ENCODE results near the gene RNF145. TPM values are rescaled to one million over a fixed set of nuclear protein-coding genes. Genes with fewer than 3 reads are reported as not detected.

RNF145 gene
- polyA plus RNA-seq, 3 donors = 9.1 to 23.6 (median 11.5) TPM

DNA sequence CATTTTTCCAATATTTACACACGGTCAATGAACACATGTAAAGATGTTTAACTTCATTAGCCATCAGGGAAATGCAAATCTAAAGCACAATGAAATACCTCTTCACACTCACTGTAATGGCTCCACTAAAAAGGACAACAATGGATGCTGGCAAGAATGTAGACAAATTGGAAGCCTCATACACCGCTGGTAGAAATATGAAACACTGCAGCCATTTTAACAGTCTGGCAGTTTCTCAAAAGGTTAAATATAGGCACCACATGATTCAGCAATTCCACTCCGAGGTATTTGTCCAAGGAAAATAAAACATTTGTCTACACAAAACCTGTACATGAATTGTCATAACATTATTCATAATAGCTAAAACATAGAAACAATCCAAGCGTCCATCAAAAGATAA is 20.0 kb downstream of the RNF145 start:
- H3K9ac ChIP-seq (ENCODE audit: insufficient read depth, low read length, poor library complexity, severe bottlenecking) = no peak overlapping the region
- peaks cover 49% of the 10 kb centered on the region for H3K79me2 ChIP-seq (ENCODE audit: insufficient read depth, low read length)
- intact Hi-C loops (cut with micrococcal nuclease) = no loop called here
- H3K27ac ChIP-seq (ENCODE audit: low read depth in 1 of 2, low read length in 2 of 2) = no peak overlapping the region
- no peaks in the 10 kb centered on the region for H3K27me3 ChIP-seq (ENCODE audit: control insufficient read depth in 2 of 2, insufficient read depth in 2 of 2, low read length in 2 of 2)
- H3K36me3 ChIP-seq (replicated peaks in 1 of 2; ENCODE audit: control insufficient read depth in 1 of 2, insufficient read depth in 2 of 2, low read length in 2 of 2) = peaks cover 18 to 64% of the 10 kb centered on the region in 2 donors
- H3K4me2 ChIP-seq (replicated peaks; ENCODE audit: extremely low read depth, low read length, poor library complexity, severe bottlenecking) = no peak overlapping the region
- 90% methylated on average over 1 of the region's 4 CpGs for WGBS (ENCODE audit: insufficient coverage)
- TF ChIP-seq, protein P1, sequence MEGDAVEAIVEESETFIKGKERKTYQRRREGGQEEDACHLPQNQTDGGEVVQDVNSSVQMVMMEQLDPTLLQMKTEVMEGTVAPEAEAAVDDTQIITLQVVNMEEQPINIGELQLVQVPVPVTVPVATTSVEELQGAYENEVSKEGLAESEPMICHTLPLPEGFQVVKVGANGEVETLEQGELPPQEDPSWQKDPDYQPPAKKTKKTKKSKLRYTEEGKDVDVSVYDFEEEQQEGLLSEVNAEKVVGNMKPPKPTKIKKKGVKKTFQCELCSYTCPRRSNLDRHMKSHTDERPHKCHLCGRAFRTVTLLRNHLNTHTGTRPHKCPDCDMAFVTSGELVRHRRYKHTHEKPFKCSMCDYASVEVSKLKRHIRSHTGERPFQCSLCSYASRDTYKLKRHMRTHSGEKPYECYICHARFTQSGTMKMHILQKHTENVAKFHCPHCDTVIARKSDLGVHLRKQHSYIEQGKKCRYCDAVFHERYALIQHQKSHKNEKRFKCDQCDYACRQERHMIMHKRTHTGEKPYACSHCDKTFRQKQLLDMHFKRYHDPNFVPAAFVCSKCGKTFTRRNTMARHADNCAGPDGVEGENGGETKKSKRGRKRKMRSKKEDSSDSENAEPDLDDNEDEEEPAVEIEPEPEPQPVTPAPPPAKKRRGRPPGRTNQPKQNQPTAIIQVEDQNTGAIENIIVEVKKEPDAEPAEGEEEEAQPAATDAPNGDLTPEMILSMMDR (IDR thresholded peaks at IDR 0.05) = no peak
- no peak for DNase-seq
- H3K9me3 ChIP-seq (replicated peaks in 1 of 2; ENCODE audit: control insufficient read depth in 1 of 2, insufficient read depth in 1 of 2, low read length in 2 of 2) = no peaks in the 10 kb centered on the region
- no peak overlapping the region for H3K4me3 ChIP-seq (replicated peaks in 1 of 3; ENCODE audit: low read depth in 2 of 3, low read length in 3 of 3)
- Mint-ChIP-seq H3K27me3 (ENCODE audit: low read depth in 3 of 3) (no peaks in the 10 kb centered on the region), H3K9me3 (peaks cover 0 to 2% (median 0%) of the 10 kb centered on the region in 7 donors), H3K27ac (peak overlapping the region in 1 of 7 donors; percentile 14), H3K4me3 (no peak overlapping the region), H3K4me1 (peaks cover 17% of the 10 kb centered on the region), H3K36me3 (peaks cover 52 to 69% of the 10 kb centered on the region in 2 donors)
- H2AFZ ChIP-seq (ENCODE audit: insufficient read depth, low read depth, low read length, poor library complexity, severe bottlenecking) = no peak overlapping the region
- H3K4me1 ChIP-seq (ENCODE audit: control insufficient read depth in 1 of 2, insufficient read depth in 2 of 2, low read length in 2 of 2) = peaks cover 6 to 11% of the 10 kb centered on the region in 2 donors
- H4K20me1 ChIP-seq (ENCODE audit: insufficient read depth, low read length) = peaks cover 67% of the 10 kb centered on the region

DNA sequence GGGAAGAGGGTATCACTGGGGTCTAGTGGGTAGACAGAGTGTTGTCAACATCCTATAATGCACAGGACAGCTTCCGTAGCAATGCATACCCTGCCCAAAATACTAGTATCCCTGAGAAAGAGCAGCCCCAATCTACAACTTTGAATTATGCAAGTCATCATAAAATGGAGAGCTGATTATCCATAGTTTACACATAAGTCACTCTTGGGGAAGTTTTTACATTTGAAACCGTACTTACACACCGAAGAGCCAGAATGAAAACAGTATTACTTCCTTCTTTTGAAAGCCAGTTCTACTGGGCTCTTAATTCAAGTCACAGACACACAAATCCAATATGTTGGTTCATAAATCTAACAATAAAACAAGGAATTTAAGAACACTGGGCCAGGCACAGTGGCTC is 21.6 kb downstream of the RNF145 start:
- H3K9ac ChIP-seq (ENCODE audit: insufficient read depth, low read length, poor library complexity, severe bottlenecking) = no peak overlapping the region
- TF ChIP-seq, protein P1 (IDR thresholded peaks at IDR 0.05) = no peak
- H3K36me3 ChIP-seq (replicated peaks in 1 of 2; ENCODE audit: control insufficient read depth in 1 of 2, insufficient read depth in 2 of 2, low read length in 2 of 2) = peaks cover 9 to 48% of the 10 kb centered on the region in 2 donors
- no peaks in the 10 kb centered on the region for H3K27me3 ChIP-seq (ENCODE audit: control insufficient read depth in 2 of 2, insufficient read depth in 2 of 2, low read length in 2 of 2)
- peaks cover 11 to 17% of the 10 kb centered on the region in 2 donors for H3K4me1 ChIP-seq (ENCODE audit: control insufficient read depth in 1 of 2, insufficient read depth in 2 of 2, low read length in 2 of 2)
- H3K9me3 ChIP-seq (replicated peaks in 1 of 2; ENCODE audit: control insufficient read depth in 1 of 2, insufficient read depth in 1 of 2, low read length in 2 of 2) = no peaks in the 10 kb centered on the region
- peaks cover 41 to 60% of the 10 kb centered on the region in 2 donors for H3K36me3 Mint-ChIP-seq
- H2AFZ ChIP-seq (ENCODE audit: insufficient read depth, low read depth, low read length, poor library complexity, severe bottlenecking) = no peak overlapping the region
- H3K4me2 ChIP-seq (replicated peaks; ENCODE audit: extremely low read depth, low read length, poor library complexity, severe bottlenecking) = no peak overlapping the region
- H3K9me3 Mint-ChIP-seq = no peaks in the 10 kb centered on the region
- intact Hi-C loops (cut with micrococcal nuclease) = no loop called here
- H3K4me3 Mint-ChIP-seq = no peak overlapping the region
- peaks cover 26% of the 10 kb centered on the region for H3K4me1 Mint-ChIP-seq
- peak overlapping the region; percentile 33 to 94 (median 86) for H3K27ac Mint-ChIP-seq
- H3K4me3 ChIP-seq (replicated peaks in 1 of 3; ENCODE audit: low read depth in 2 of 3, low read length in 3 of 3) = no peak overlapping the region
- WGBS (ENCODE audit: insufficient coverage) = no CpG with 5 or more reads among the region's 3 CpGs
- peak overlapping the region; percentile 13 to 69 for H3K27ac ChIP-seq (ENCODE audit: low read depth in 1 of 2, low read length in 2 of 2)
- DNase-seq = peak in 2 of 3 donors; percentile 5 to 62
- peaks cover 41% of the 10 kb centered on the region for H3K79me2 ChIP-seq (ENCODE audit: insufficient read depth, low read length)
- no peaks in the 10 kb centered on the region for H3K27me3 Mint-ChIP-seq (ENCODE audit: low read depth in 3 of 3)
- peaks cover 64% of the 10 kb centered on the region for H4K20me1 ChIP-seq (ENCODE audit: insufficient read depth, low read length)
